Choroid plexus epithelial cell (primary cell): ENCODE data around the gene C10orf95.

Source experiments
- DNase-seq: peaks from one replicate; pipeline ENCODE4 v3.0.0-alpha.2; 2010; ENCODE audit warnings: low read depth
- H3K4me3 ChIP-seq: 2 replicates; pipeline ENCODE4 v1.5.1; 2011; ENCODE audit warnings: low read depth, mild to moderate bottlenecking, control low read depth, low read length, moderate library complexity
- CTCF ChIP-seq: conservative IDR thresholded peaks from 2 replicates; pipeline ENCODE4 v1.5.1; 2011; ENCODE audit warnings: low read depth, mild to moderate bottlenecking, control low read depth, inconsistent platforms, low read length, moderate library complexity

Gene C10orf95

GRCh38 chr10:102426803-102427287 is 24.5 kb downstream of the C10orf95 start:
- no peak for DNase-seq
- H3K4me3 ChIP-seq = no peak overlapping the region
- no peak for TF ChIP-seq CTCF

GRCh38 chr10:102425444-102425843 is 25.9 kb downstream of the C10orf95 start:
- no peak for TF ChIP-seq CTCF
- no peak for DNase-seq
- no peak overlapping the region for H3K4me3 ChIP-seq

- H3K4me3 ChIP-seq = no peak overlapping the region
- DNase-seq = no peak
- TF ChIP-seq CTCF = no peak
These were observed 26.4 kb downstream of the C10orf95 start for GRCh38 chr10:102424916-102425315.

- TF ChIP-seq CTCF = no peak
- no peak overlapping the region for H3K4me3 ChIP-seq
- no peak for DNase-seq
These were observed 27.2 kb downstream of the C10orf95 start for GRCh38 chr10:102424145-102424544.

GRCh38 chr10:102423372-102423968 is 27.9 kb downstream of the C10orf95 start:
- no peak for TF ChIP-seq CTCF
- no peak for DNase-seq
- H3K4me3 ChIP-seq = no peak overlapping the region

GRCh38 chr10:102422545-102423129 is 28.7 kb downstream of the C10orf95 start:
- peak; percentile 78 for DNase-seq

More at GRCh38 chr10:102422545-102423129, 28.7 kb downstream of the C10orf95 start:
- peak overlapping the region; percentile 86 for H3K4me3 ChIP-seq
- peak; percentile 86 for TF ChIP-seq CTCF
